Astrocyte (in vitro differentiated cells and primary cell): ENCODE results near the gene TGM2. TPM values are rescaled to one million over a fixed set of nuclear protein-coding genes. Genes with fewer than 3 reads are reported as not detected.

Experiments
- DNase-seq: peaks from one replicate; pipeline ENCODE4 v3.0.0-alpha.2; 2010; ENCODE audit warnings: low read depth
- FAIRE-seq: peaks from 2 replicates; lab custom pipeline; 2011; peaks lifted over from hg19 to GRCh38; lab: Jason Lieb, UNC
- H2AFZ ChIP-seq: 2 replicates; pipeline ENCODE4 v1.6.0; 2012; ENCODE audit warnings: low read depth, low read length, inconsistent platforms
- H3K27ac ChIP-seq: 2 replicates; pipeline ENCODE4 v1.5.1; 2011; ENCODE audit warnings: low read depth, low read length, inconsistent platforms
- H3K27me3 ChIP-seq: 2 replicates; pipeline ENCODE4 v1.6.0; 2011; ENCODE audit warnings: low read length, inconsistent platforms; ENCODE audit not compliant: insufficient read depth
- H3K36me3 ChIP-seq: 2 replicates; pipeline ENCODE4 v1.5.1; 2011; ENCODE audit warnings: low read length, inconsistent platforms; ENCODE audit not compliant: insufficient read depth
- H3K4me1 ChIP-seq: 2 replicates; pipeline ENCODE4 v1.5.1; 2011; ENCODE audit warnings: low read length, inconsistent platforms; ENCODE audit not compliant: insufficient read depth
- H3K4me2 ChIP-seq: 2 replicates; pipeline ENCODE4 v1.6.0; 2012; ENCODE audit warnings: low read length, inconsistent platforms
- H3K4me3 ChIP-seq: 2 replicates; pipeline ENCODE4 v1.5.1; 2011; ENCODE audit warnings: low read depth, mild to moderate bottlenecking, low read length, inconsistent platforms; ENCODE audit not compliant: insufficient read depth
- H3K79me2 ChIP-seq: 2 replicates; pipeline ENCODE4 v1.6.0; 2012; ENCODE audit warnings: mild to moderate bottlenecking, low read length, inconsistent platforms; ENCODE audit not compliant: insufficient read depth
- H3K9ac ChIP-seq: 2 replicates; pipeline ENCODE4 v1.6.0; 2012; ENCODE audit warnings: mild to moderate bottlenecking, low read length, inconsistent platforms
- H3K9me3 ChIP-seq: 2 replicates; pipeline ENCODE4 v1.5.1; 2012; ENCODE audit warnings: low read depth, mild to moderate bottlenecking, low read length, inconsistent platforms; ENCODE audit not compliant: insufficient read depth
- H4K20me1 ChIP-seq: 2 replicates; pipeline ENCODE4 v1.6.0; 2012; ENCODE audit warnings: low read length, inconsistent platforms; ENCODE audit not compliant: insufficient read depth
- H3K27ac Mint-ChIP-seq: one replicate; pipeline ENCODE4 v1.8.0; 2021; ENCODE audit warnings: mild to moderate bottlenecking, mixed read lengths; ENCODE audit not compliant: unreplicated experiment
- H3K27me3 Mint-ChIP-seq: one replicate; pipeline ENCODE4 v1.8.0; 2021; ENCODE audit warnings: low read depth, mixed read lengths; ENCODE audit not compliant: unreplicated experiment
- H3K36me3 Mint-ChIP-seq: one replicate; pipeline ENCODE4 v1.8.0; 2021; ENCODE audit warnings: low read depth, mixed read lengths; ENCODE audit not compliant: unreplicated experiment
- H3K4me1 Mint-ChIP-seq: one replicate; pipeline ENCODE4 v1.8.0; 2021; ENCODE audit warnings: low read depth, mixed read lengths; ENCODE audit not compliant: unreplicated experiment
- H3K4me3 Mint-ChIP-seq: one replicate; pipeline ENCODE4 v1.8.0; 2021; ENCODE audit warnings: mild to moderate bottlenecking, moderate library complexity, mixed read lengths; ENCODE audit not compliant: unreplicated experiment
- H3K9me3 Mint-ChIP-seq: one replicate; pipeline ENCODE4 v1.8.0; 2021; ENCODE audit warnings: mild to moderate bottlenecking, mixed read lengths; ENCODE audit not compliant: unreplicated experiment
- EZH2 ChIP-seq: IDR thresholded peaks from 2 replicates; pipeline ENCODE4 v1.6.1; 2012; ENCODE audit warnings: mild to moderate bottlenecking, low read length, inconsistent platforms; ENCODE audit not compliant: insufficient read depth
- total RNA-seq: library from RNA; stranded (reverse); gene quantifications from 2 replicates; pipeline ENCODE4 v1.2.1, GENCODE V29; 2021
- TF ChIP-seq, protein P1 (sequence below): IDR thresholded peaks from 2 replicates; pipeline ENCODE4 v1.5.1; 2011; ENCODE audit warnings: low read depth, mild to moderate bottlenecking, inconsistent platforms, low read length, moderate library complexity; ENCODE audit not compliant: insufficient read depth

Gene TGM2
- total RNA-seq, 1 donor from 2014 or later, result 98.9 TPM

DNA sequence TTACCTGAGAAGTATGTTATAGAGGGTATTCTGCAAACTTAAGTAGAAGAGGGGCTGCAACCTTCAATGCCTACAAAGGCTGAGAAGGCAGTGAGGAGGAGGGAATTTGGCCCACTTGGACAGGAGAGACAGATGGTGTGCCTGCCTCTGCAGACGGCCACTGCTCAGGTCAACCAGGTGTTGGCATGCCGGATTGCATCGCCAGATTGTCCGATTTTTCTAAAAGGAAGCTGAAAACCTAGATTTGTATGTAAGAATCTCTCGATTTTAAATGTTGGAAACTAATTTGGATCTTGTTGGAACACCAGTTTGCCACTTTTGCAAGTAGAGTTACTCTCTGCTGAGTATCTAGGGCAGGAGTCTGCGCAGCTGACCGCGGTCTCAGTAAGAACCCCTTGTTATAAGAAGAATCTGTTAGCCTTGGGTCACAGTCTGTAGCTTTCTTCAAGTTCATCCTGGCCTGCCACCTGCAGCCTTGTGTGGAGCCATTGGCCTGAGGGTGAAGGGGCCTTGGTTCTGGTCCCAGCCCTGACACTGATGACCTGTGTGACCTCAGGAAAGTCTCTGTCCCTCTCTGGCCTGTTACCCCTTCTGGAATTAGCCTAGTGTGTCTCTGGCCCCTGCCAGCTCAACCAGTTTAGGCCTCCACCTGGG, 54.4 kb downstream of the TGM2 start:
- H3K4me1 ChIP-seq, result peaks cover 29% of the 10 kb centered on the region

DNA sequence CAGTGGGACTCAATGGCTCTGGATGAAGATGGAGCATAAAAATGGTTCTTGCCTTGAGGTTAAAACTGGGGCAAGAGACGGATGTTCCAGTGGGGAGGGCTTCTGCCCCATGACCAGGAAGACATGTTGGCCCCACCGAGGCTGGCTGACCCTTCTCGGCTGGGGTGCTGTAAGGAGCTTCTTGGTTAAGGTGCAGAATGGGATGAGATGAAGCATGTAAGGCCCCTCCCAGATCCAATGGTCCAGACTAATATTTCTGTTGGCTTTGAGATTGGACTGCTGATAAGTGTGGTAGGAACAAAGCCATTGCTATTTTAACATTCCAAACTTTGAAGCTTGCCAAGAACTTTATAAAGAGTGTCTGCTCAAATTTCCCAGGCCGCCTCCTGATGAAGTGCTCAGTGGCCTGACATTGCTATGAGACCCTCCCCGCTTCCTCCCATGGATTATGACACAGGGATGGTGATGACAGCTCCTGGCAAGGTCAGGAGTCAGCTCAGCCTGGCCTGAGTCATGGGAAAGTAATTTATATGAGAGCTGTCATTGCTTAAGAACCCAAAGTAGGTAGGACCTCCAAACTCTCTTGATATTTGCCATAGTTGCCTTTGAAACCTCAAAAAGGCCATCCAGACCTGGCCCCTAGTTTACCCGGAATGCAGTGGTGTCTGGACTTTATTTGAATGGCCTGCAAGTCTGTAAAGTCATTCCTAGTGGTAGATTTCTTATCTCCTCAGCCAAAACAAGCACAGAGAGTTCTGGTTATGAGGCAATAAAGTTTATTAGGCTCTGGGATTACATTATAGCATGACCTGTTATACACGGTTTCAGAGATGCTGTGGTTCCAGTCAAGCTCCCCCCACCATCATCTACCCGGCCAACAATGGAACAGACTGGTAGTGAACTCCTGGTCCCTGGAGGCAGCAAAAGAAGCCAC, 55.2 kb downstream of the TGM2 start:
- peaks cover 30% of the 10 kb centered on the region for H3K4me1 Mint-ChIP-seq
- FAIRE-seq (peak; percentile 56), DNase-seq (peak; percentile 99)
- Histone ChIP-seq H3K36me3 (no peaks in the 10 kb centered on the region), H3K27me3 (no peaks in the 10 kb centered on the region), H3K9ac (peak overlapping the region; percentile 6), H3K27ac (peak overlapping the region; percentile 60), H3K79me2 (no peaks in the 10 kb centered on the region), H4K20me1 (no peaks in the 10 kb centered on the region), H3K4me1 (peaks cover 29% of the 10 kb centered on the region), H3K4me2 (peak overlapping the region; percentile 61), H3K9me3 (no peaks in the 10 kb centered on the region), H2AFZ (no peak overlapping the region), H3K4me3 (no peak overlapping the region)
- H3K27ac Mint-ChIP-seq, result peak overlapping the region; percentile 98
- peak overlapping the region; percentile 11 for H3K4me3 Mint-ChIP-seq
- H3K9me3 Mint-ChIP-seq, result peaks cover under 1% of the 10 kb centered on the region
- H3K27me3 Mint-ChIP-seq, result no peaks in the 10 kb centered on the region
- TF ChIP-seq, protein P1, sequence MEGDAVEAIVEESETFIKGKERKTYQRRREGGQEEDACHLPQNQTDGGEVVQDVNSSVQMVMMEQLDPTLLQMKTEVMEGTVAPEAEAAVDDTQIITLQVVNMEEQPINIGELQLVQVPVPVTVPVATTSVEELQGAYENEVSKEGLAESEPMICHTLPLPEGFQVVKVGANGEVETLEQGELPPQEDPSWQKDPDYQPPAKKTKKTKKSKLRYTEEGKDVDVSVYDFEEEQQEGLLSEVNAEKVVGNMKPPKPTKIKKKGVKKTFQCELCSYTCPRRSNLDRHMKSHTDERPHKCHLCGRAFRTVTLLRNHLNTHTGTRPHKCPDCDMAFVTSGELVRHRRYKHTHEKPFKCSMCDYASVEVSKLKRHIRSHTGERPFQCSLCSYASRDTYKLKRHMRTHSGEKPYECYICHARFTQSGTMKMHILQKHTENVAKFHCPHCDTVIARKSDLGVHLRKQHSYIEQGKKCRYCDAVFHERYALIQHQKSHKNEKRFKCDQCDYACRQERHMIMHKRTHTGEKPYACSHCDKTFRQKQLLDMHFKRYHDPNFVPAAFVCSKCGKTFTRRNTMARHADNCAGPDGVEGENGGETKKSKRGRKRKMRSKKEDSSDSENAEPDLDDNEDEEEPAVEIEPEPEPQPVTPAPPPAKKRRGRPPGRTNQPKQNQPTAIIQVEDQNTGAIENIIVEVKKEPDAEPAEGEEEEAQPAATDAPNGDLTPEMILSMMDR, result no peak
- TF ChIP-seq EZH2, result no peak
- H3K36me3 Mint-ChIP-seq, result no peaks in the 10 kb centered on the region

More for the DNA sequence above, 54.4 kb downstream of the TGM2 start:
- no peaks in the 10 kb centered on the region for H3K36me3 ChIP-seq
- H3K4me3 ChIP-seq, result no peak overlapping the region
- H4K20me1 ChIP-seq, result no peaks in the 10 kb centered on the region
- Mint-ChIP-seq H3K4me1 (peaks cover 30% of the 10 kb centered on the region), H3K27me3 (no peaks in the 10 kb centered on the region), H3K36me3 (no peaks in the 10 kb centered on the region), H3K27ac (peak overlapping the region; percentile 98), H3K4me3 (no peak overlapping the region), H3K9me3 (no peaks in the 10 kb centered on the region)
- DNase-seq (no peak), FAIRE-seq (no peak)
- H3K9ac ChIP-seq, result peak overlapping the region; percentile 6
- no peaks in the 10 kb centered on the region for H3K9me3 ChIP-seq
- no peaks in the 10 kb centered on the region for H3K79me2 ChIP-seq
- peak overlapping the region; percentile 61 for H3K4me2 ChIP-seq
- no peaks in the 10 kb centered on the region for H3K27me3 ChIP-seq
- TF ChIP-seq, protein P1, result no peak
- TF ChIP-seq EZH2, result no peak
- no peak overlapping the region for H2AFZ ChIP-seq
- peak overlapping the region; percentile 60 for H3K27ac ChIP-seq
